Endothelial cell of umbilical vein (primary cell): ENCODE data around the gene PCYOX1L. TPM values are rescaled to one million over a fixed set of nuclear protein-coding genes. Genes with fewer than 3 reads are reported as not detected.

Source experiments
- BruUV-seq: library from RNA; stranded (reverse); fragments of 400-500 nt; replicated peaks from 2 replicates; lab custom pipeline; 2021; lab: Mats Ljungman, UMichigan
- CTCF ChIA-PET: fragments of 300-600, 350-600 bp; sonication (Branson Sonifier 250); formaldehyde crosslinking; loops from one replicate; lab custom pipeline; 2021; ENCODE audit warnings: antibody characterized with exemption, inconsistent platforms; lab: Charles Lee
- POLR2A ChIA-PET: fragments of 300-600, 350-600 bp; sonication (Branson Sonifier 250); formaldehyde crosslinking; loops from one replicate; lab custom pipeline; 2021; ENCODE audit warnings: antibody characterized with exemption, inconsistent platforms; lab: Charles Lee
- DNase-seq: peaks from one replicate; pipeline ENCODE4 v3.0.0-alpha.2; 2011; ENCODE audit warnings: low read depth, low spot score
- FAIRE-seq: peaks from 2 replicates; lab custom pipeline; 2011; peaks lifted over from hg19 to GRCh38; lab: Jason Lieb, UNC
- H2AFZ ChIP-seq: 2 replicates; pipeline ENCODE4 v1.6.0; 2012; ENCODE audit warnings: low read depth, low read length, control low read depth, inconsistent platforms
- H3K27ac ChIP-seq: 2 replicates; pipeline ENCODE4 v1.5.1; 2011; ENCODE audit warnings: low read depth, mild to moderate bottlenecking, control low read depth, low read length, moderate library complexity; ENCODE audit not compliant: insufficient read depth
- H3K27me3 ChIP-seq, 2 experiments: 2 replicates each; pipeline versions ENCODE4 v1.6.0 to v1.6.1; 2011; ENCODE audit warnings: low read length in 2 of 2, mixed read lengths in 1 of 2; ENCODE audit not compliant: control insufficient read depth in 2 of 2, insufficient read depth in 2 of 2
- H3K36me3 ChIP-seq, 2 experiments: 2 replicates in 1 of 2; 3 replicates in 1 of 2; pipeline ENCODE4 v1.5.1; 2011; ENCODE audit warnings: low read length in 2 of 2, mild to moderate bottlenecking in 1 of 2, moderate library complexity in 1 of 2; ENCODE audit not compliant: control insufficient read depth in 2 of 2, insufficient read depth in 2 of 2; ENCODE audit errors: extremely low read depth in 1 of 2
- H3K4me1 ChIP-seq: 3 replicates; pipeline ENCODE4 v1.5.1; 2011; ENCODE audit warnings: mild to moderate bottlenecking, low read length; ENCODE audit not compliant: control insufficient read depth, insufficient read depth; ENCODE audit errors: extremely low read depth
- H3K4me2 ChIP-seq: 2 replicates; pipeline ENCODE4 v1.6.1; 2011; ENCODE audit warnings: low read length, control low read depth, mixed read lengths; ENCODE audit not compliant: insufficient read depth
- H3K4me3 ChIP-seq, 3 experiments: fragments of 200-600 bp in 1 of 3; sonication (generic), shearing (Covaris generic) in 1 of 3; replicated peaks in 1 of 3; 2 replicates each; pipeline ENCODE4 v1.5.1; 2011 to 2016; ENCODE audit warnings: control low read depth in 3 of 3, low read length in 3 of 3, mild to moderate bottlenecking in 2 of 3, inconsistent platforms in 1 of 3, low read depth in 1 of 3, moderate library complexity in 1 of 3; ENCODE audit not compliant: insufficient read depth in 1 of 3
- H3K79me2 ChIP-seq: 2 replicates; pipeline ENCODE4 v1.6.0; 2012; ENCODE audit warnings: low read length, inconsistent platforms; ENCODE audit not compliant: control insufficient read depth, insufficient read depth
- H3K9ac ChIP-seq: replicated peaks from 2 replicates; pipeline ENCODE3; 2011; ENCODE audit warnings: low read length, control low read depth; ENCODE audit not compliant: insufficient read depth; ENCODE audit errors: extremely low read depth
- H3K9me1 ChIP-seq: replicated peaks from 3 replicates; pipeline ENCODE4 v1.6.0; 2011; ENCODE audit warnings: mild to moderate bottlenecking, low read length; ENCODE audit not compliant: control insufficient read depth, insufficient read depth; ENCODE audit errors: extremely low read depth
- H3K9me3 ChIP-seq: replicated peaks from 2 replicates; pipeline ENCODE4 v1.5.1; 2012; ENCODE audit warnings: low read length, inconsistent platforms; ENCODE audit not compliant: control insufficient read depth, insufficient read depth
- H4K20me1 ChIP-seq: replicated peaks from 2 replicates; pipeline ENCODE3; 2011; ENCODE audit warnings: mild to moderate bottlenecking, low read length; ENCODE audit not compliant: control insufficient read depth, insufficient read depth; ENCODE audit errors: extremely low read depth
- EZH2 ChIP-seq: IDR thresholded peaks from 2 replicates; pipeline ENCODE4 v1.6.1; 2012; ENCODE audit warnings: borderline replicate concordance, low read depth, mild to moderate bottlenecking, moderate library complexity, low read length, inconsistent platforms; ENCODE audit not compliant: severe bottlenecking
- FOS ChIP-seq: IDR thresholded peaks from 2 replicates; pipeline ENCODE4 v1.6.1; 2011; ENCODE audit warnings: mild to moderate bottlenecking, low read length, moderate library complexity, borderline replicate concordance; ENCODE audit not compliant: insufficient read depth
- GATA2 ChIP-seq: IDR thresholded peaks from 2 replicates; pipeline ENCODE4 v1.7.0; 2011; ENCODE audit warnings: low read depth, mild to moderate bottlenecking, moderate library complexity, mixed read lengths, low read length; ENCODE audit not compliant: insufficient read length, insufficient read depth
- JUN ChIP-seq: IDR thresholded peaks from 2 replicates; pipeline ENCODE4 v1.6.1; 2011; ENCODE audit warnings: borderline replicate concordance, low read depth; ENCODE audit not compliant: insufficient read length, insufficient read depth
- MAX ChIP-seq: IDR thresholded peaks from 2 replicates; pipeline ENCODE4 v1.6.1; 2011; ENCODE audit not compliant: insufficient read depth, insufficient read length
- MYC ChIP-seq: IDR thresholded peaks from one replicate; pipeline ENCODE4 v1.6.1; 2011; ENCODE audit warnings: mild to moderate bottlenecking, low read depth, low read length
- POLR2A ChIP-seq: IDR thresholded peaks from 2 replicates; pipeline ENCODE4 v1.6.1; 2012; ENCODE audit warnings: low read depth, mild to moderate bottlenecking, control low read depth, low read length
- POLR2AphosphoS5 ChIP-seq: IDR thresholded peaks from 2 replicates; pipeline ENCODE4 v1.6.1; 2012; ENCODE audit warnings: low read depth, mild to moderate bottlenecking, control low read depth, low read length, moderate library complexity; ENCODE audit not compliant: insufficient read depth
- dilution Hi-C: fragments of 300-500 bp; cut with MboI; formaldehyde crosslinking; loops from one replicate; pipeline ENCODE4 v1.15.0; 2019; ENCODE audit warnings: low sequenced_read_pairs; ENCODE audit not compliant: extremely low pct_ligation_motif_present
- intact Hi-C: fragments of 100-400 bp; cut with micrococcal nuclease; formaldehyde crosslinking; loops from one replicate; pipeline ENCODE4 v1.10.0; 2022
- polyA plus RNA-seq, 4 experiments: library from polyadenylated mRNA; depleted of rRNA in 3 of 4; stranded (reverse) in 3 of 4; unstranded in 1 of 4; fragments of >200 nt; gene quantifications; 2 replicates each; pipeline versions ENCODE4 v1.2.1 to v1.2.3, GENCODE V29; 2011 to 2012; ENCODE audit warnings: missing spikeins in 1 of 4
- total RNA-seq: library from RNA; stranded (reverse); gene quantifications from 2 replicates; pipeline ENCODE4 v1.2.3, GENCODE V29; 2021
- TF ChIP-seq, protein P1 (sequence below), 2 donors: IDR thresholded peaks; 1 replicate in 1 of 2; 2 replicates in 1 of 2; pipeline ENCODE4 v1.5.1; 2011; ENCODE audit warnings: low read length in 2 of 2, mild to moderate bottlenecking in 2 of 2, moderate library complexity in 2 of 2, control low read depth in 1 of 2, inconsistent platforms in 1 of 2, low read depth in 1 of 2; ENCODE audit not compliant: insufficient read depth in 1 of 2; ENCODE audit errors: extremely low read depth in 1 of 2

The PCYOX1L gene
- total and polyA plus RNA-seq, 2 donors (not counting 3 experiments of a cell fraction or from before 2014, with no cell fraction given): 23.3 to 28.1 TPM

GRCh38 chr5:149387081-149387631 is 29.3 kb downstream of the PCYOX1L start:
- FAIRE-seq: no peak
- H3K4me1 ChIP-seq: no peaks in the 10 kb centered on the region
- H3K27me3 ChIP-seq: no peaks in the 10 kb centered on the region
- dilution Hi-C loops (no loop called here), intact Hi-C loops (no loop called here)
- no peaks in the 10 kb centered on the region for H3K9me1 ChIP-seq
- H3K4me2 ChIP-seq: no peak overlapping the region
- H4K20me1 ChIP-seq: no peaks in the 10 kb centered on the region
- DNase-seq: no peak
- no peaks in the 10 kb centered on the region for H3K9me3 ChIP-seq
- H3K79me2 ChIP-seq: no peaks in the 10 kb centered on the region
- H3K27ac ChIP-seq: no peak overlapping the region
- ChIA-PET CTCF (interaction anchor here (0.8 to 3.0 kb wide), 7 partner anchors 11 to 231 kb away, joined by 3 to 15 read pairs (median 5); no protein-coding TSS in a partner anchor), POLR2A (no interaction called here)
- H3K36me3 ChIP-seq: no peaks in the 10 kb centered on the region
- TF ChIP-seq, protein P1, sequence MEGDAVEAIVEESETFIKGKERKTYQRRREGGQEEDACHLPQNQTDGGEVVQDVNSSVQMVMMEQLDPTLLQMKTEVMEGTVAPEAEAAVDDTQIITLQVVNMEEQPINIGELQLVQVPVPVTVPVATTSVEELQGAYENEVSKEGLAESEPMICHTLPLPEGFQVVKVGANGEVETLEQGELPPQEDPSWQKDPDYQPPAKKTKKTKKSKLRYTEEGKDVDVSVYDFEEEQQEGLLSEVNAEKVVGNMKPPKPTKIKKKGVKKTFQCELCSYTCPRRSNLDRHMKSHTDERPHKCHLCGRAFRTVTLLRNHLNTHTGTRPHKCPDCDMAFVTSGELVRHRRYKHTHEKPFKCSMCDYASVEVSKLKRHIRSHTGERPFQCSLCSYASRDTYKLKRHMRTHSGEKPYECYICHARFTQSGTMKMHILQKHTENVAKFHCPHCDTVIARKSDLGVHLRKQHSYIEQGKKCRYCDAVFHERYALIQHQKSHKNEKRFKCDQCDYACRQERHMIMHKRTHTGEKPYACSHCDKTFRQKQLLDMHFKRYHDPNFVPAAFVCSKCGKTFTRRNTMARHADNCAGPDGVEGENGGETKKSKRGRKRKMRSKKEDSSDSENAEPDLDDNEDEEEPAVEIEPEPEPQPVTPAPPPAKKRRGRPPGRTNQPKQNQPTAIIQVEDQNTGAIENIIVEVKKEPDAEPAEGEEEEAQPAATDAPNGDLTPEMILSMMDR (IDR thresholded peaks at IDR 0.05; ENCODE audit: extremely low read depth in 1 of 2, insufficient read depth in 1 of 2, low read depth in 1 of 2, low read length in 2 of 2): no peak
- no peak for TF ChIP-seq MYC
- TF ChIP-seq GATA2: no peak
- TF ChIP-seq FOS: no peak
- no peak for TF ChIP-seq POLR2A
- no peak for TF ChIP-seq EZH2
- no peak for TF ChIP-seq MAX
- no peak for TF ChIP-seq POLR2AphosphoS5
- TF ChIP-seq JUN: no peak
- no peak overlapping the region for H3K9ac ChIP-seq
- no peak overlapping the region for H2AFZ ChIP-seq
- no peak overlapping the region for H3K4me3 ChIP-seq
- BruUV-seq: no TSS peak
